Measurements from ENCODE around the gene PLCB4.

PLCB4 gene

GRCh38 chr20:9225879-9226278, 157.0 kb downstream of the PLCB4 start:
- Histone ChIP-seq H3K27ac (replicated peaks) (no peak overlapping the region), H3K4me3 (replicated peaks; ENCODE audit: insufficient read depth, low read length) (no peak overlapping the region), H3K27me3 (ENCODE audit: insufficient read depth, poor library complexity, severe bottlenecking) (no peaks in the 10 kb centered on the region)
- TF ChIP-seq REST (IDR thresholded peaks at IDR 0.05; ENCODE audit: insufficient replicate concordance, low read depth) (no peak), POLR2AphosphoS5 (IDR thresholded peaks at IDR 0.05; ENCODE audit: low read depth) (no peak), CTCF (IDR thresholded peaks at IDR 0.05; ENCODE audit: insufficient read depth, low read length) (no peak), GABPA (IDR thresholded peaks at IDR 0.05; ENCODE audit: low read depth) (no peak), SPI1 (IDR thresholded peaks at IDR 0.05; ENCODE audit: borderline replicate concordance, low read depth) (no peak)
- no peak for DNase-seq (ENCODE audit: low read depth in 1 of 2, low spot score in 1 of 2)

GRCh38 chr20:9227896-9228615, 159.2 kb downstream of the PLCB4 start:
- H3K4me3 ChIP-seq (replicated peaks; ENCODE audit: insufficient read depth, low read length) = no peak overlapping the region
- no peak for TF ChIP-seq GABPA (IDR thresholded peaks at IDR 0.05; ENCODE audit: low read depth)
- TF ChIP-seq SPI1 (IDR thresholded peaks at IDR 0.05; ENCODE audit: borderline replicate concordance, low read depth) = no peak
- no peak for TF ChIP-seq POLR2AphosphoS5 (IDR thresholded peaks at IDR 0.05; ENCODE audit: low read depth)
- TF ChIP-seq CTCF (IDR thresholded peaks at IDR 0.05; ENCODE audit: insufficient read depth, low read length) = no peak
- TF ChIP-seq REST (IDR thresholded peaks at IDR 0.05; ENCODE audit: insufficient replicate concordance, low read depth) = no peak
- no peak overlapping the region for H3K27ac ChIP-seq (replicated peaks)
- DNase-seq (ENCODE audit: low read depth in 1 of 2, low spot score in 1 of 2) = no peak
- no peaks in the 10 kb centered on the region for H3K27me3 ChIP-seq (ENCODE audit: insufficient read depth, poor library complexity, severe bottlenecking)

GRCh38 chr20:9228774-9229450, 160.0 kb downstream of the PLCB4 start:
- Histone ChIP-seq H3K27ac (replicated peaks) (no peak overlapping the region), H3K27me3 (ENCODE audit: insufficient read depth, poor library complexity, severe bottlenecking) (no peaks in the 10 kb centered on the region), H3K4me3 (replicated peaks; ENCODE audit: insufficient read depth, low read length) (no peak overlapping the region)
- DNase-seq (ENCODE audit: low read depth in 1 of 2, low spot score in 1 of 2) = no peak
- TF ChIP-seq SPI1 (IDR thresholded peaks at IDR 0.05; ENCODE audit: borderline replicate concordance, low read depth) (no peak), CTCF (IDR thresholded peaks at IDR 0.05; ENCODE audit: insufficient read depth, low read length) (no peak), REST (IDR thresholded peaks at IDR 0.05; ENCODE audit: insufficient replicate concordance, low read depth) (no peak), POLR2AphosphoS5 (IDR thresholded peaks at IDR 0.05; ENCODE audit: low read depth) (no peak), GABPA (IDR thresholded peaks at IDR 0.05; ENCODE audit: low read depth) (no peak)
